ENCODE measurements around the gene ZSWIM3.

The ZSWIM3 gene

DNA sequence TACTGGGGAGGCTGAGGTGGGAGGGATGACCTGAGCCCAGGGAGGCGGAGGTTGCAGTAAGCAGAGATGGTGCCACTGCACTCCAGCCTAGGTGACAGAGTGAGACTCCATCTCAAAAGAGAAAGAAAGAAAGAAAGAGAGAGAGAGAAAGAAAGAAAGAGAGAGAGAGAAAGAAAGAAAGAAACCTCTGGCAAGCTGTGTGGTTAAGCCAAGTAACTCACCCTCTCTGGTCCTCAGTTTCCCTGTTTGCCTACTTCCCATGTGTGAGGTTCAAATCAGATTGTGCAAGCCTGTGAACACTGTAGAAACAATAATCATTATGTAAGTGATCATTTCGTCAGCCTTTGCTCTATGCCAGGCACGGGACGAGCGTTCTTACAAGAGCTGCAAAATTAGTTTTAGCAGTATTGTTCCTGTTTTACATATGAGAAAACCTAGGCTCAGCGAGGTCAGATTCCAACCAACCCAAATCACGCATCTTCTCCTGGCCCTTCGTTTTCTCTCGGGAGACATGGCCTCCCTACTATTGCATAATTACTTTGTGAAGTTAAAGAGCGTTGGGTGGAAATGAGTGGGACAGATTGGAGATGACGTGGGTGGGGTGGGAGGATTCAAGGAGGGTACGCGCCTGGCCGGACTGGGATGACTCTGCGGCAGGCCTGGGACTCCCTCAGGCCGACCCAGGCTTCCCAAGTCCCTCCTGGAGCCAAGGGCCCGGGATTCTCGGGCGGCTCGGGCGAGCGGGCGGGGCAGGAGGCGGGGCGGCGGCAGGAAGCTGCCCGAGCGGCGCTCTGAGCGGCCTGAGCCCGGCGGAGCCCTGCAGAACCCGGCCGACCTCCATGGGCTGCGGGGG, 24.2 kb upstream of the ZSWIM3 start, which contains the start of gene SNX21:
Gene SNX21 (plus strand): TSS at position 770 of the 853 bp plus-strand sequence. CDS start 121 bp downstream, outside the sequence.
- DNase-seq = peak; percentile 65

DNA sequence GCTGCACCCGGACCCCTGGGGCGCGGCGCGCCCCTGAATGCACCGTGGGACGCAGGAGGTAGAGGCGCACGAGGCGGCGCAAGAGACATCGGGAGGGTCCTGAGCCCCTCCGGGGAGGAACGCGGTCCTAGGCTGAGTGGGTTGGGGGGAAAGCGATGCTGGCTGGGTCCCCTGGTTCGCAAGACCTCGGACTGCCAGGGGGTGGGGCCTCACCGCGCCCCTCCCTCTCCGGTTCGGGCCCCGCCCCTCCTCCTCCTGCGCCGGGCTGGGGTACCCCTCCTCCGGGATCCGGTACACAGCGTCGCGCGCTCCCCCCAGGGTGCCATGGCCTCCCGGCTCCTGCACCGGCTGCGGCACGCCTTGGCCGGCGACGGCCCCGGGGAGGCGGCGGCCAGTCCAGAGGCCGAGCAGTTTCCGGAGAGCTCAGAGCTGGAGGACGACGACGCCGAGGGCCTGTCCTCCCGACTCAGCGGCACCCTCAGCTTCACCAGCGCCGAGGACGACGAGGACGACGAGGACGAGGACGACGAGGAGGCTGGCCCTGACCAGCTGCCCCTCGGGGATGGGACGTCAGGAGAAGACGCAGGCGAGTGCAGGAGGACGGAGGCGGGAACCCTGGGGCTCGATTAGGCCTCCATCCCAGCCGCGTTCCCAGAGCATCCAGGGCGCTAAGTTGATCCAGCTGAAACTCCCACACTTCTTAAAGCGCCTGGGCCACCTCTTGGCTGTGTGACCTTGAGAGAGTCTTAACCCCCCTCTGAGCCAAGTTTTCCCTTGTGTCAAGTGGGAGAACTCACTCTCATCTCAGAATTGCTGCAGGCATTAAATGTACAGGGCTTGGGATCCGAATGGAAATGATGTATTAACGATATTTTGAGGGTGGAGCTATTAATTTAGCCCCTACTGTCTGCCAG, 23.3 kb upstream of the ZSWIM3 start:
- DNase-seq = no peak

DNA sequence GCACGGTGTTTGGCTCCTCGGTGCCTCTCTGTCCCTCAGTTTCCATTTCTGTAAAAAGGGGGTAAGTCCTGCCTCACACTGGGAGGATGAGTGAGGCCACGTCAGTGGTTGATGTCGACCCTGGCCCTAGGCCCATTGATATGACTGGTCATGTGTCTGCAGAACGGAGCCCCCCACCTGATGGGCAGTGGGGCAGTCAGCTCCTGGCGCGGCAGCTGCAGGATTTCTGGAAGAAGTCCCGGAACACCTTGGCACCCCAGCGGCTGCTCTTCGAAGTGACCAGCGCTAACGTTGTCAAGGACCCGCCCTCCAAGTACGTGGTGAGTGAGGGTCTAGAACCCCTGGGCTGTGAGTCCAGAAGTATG, 22.6 kb upstream of the ZSWIM3 start:
- DNase-seq = no peak

DNA sequence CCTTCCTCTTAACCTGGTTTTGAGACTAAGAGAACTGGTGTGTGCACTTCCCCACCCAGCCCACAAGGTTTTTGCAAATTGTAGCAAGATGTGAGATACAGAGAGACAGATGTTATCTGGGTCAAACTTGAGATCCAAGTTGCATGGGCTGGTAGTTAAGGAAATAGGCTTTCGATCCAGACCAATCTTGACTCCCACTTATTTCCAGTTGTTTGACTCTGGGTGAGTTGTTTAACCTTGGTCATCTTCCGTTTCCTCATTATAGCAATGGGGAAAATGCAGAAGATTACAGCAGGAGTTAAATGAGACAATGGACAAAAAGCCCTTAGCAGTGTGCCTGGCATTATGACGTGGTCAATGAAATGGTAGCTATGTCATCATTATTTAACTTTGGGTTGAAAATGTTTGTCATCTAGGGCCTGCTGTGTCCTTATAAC, 22.1 kb upstream of the ZSWIM3 start:
- DNase-seq = no peak

DNA sequence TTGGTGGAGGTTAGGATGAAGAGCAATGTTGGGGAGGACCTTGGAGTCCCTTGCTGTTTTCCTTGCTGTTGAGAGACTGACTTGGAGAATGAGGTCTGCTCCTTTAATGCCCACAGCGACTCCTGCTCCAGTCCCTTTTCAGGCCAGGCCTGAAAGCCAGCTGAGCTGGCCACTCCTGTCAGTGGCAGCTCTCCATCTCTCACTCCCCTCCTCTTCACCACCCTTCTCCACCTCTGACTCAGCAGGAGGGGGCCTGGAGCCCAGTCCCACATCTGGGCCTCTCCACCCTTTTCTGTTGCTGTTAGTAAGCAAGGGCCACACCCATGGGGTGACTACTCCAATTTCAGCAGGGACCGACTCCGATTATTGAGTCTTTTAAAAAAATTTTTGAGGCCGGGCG, 21.6 kb upstream of the ZSWIM3 start:
- no peak for DNase-seq

DNA sequence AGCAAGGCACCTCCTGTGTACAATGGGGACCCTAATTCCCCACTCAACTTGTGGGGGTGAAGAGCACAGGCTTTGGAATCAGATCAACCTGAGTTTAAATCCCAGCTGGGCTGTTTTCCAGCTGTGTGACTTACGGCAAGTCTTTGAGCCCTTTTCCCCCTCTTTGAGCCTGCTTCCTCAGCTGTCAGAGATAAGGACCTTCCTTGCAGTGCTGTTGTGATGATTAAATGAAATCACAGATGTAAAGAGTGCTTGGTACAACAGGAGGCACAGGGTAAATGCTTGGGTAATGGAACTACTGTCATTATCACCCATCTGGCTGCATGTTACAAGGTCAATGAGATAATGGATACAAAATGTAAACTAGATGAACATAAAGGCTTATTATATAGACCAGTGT, 20.6 kb upstream of the ZSWIM3 start:
- DNase-seq = peak; percentile 81

DNA sequence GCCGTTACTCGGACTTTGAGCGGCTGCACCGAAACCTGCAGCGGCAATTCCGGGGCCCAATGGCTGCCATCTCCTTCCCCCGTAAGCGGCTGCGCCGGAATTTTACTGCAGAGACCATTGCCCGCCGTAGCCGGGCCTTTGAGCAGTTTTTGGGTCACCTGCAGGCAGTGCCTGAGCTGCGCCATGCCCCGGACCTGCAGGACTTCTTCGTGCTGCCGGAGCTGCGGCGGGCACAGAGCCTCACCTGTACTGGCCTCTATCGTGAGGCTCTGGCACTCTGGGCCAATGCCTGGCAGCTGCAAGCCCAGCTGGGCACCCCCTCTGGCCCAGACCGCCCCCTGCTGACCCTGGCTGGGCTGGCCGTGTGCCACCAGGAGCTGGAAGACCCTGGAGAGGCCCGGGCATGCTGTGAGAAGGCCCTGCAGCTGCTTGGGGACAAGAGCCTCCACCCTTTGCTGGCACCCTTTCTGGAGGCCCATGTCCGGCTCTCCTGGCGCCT, 16.7 kb upstream of the ZSWIM3 start:
- DNase-seq = no peak

DNA sequence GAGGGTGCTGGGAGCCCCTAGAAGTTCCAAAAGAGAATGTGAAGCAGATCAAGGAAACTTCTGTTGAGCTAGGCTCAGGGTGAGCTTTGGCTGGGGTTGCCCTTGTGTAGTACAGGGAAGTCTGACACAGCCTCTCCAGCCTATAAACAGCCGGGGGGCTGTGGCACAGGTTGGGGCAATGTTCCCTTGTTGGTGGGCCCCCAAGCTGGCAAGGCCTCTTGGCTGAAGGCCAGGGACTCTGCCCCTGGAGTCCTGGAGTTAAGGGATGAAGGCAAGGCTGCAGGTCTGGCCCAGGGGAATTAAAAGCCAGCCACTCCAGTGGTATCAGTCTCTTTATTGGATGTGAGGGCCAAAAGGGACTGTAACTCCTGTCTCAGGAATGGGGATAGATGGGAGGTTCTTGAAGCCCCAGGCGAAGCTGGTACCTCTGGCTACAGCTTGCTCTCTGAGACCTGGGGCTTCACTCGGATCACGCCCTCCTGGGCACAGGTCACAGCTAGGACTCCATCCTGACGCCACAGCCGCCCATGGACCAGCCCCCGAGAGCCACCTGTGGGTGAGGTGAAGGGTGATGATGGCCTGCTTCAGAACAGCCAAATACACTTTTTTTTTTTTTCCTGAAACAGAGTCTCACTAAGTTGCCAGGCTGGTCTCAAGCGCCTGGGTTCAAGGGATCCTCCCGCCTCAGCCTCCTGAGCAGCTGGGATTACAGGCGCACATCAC, 15.8 kb upstream of the ZSWIM3 start:
- DNase-seq = no peak

DNA sequence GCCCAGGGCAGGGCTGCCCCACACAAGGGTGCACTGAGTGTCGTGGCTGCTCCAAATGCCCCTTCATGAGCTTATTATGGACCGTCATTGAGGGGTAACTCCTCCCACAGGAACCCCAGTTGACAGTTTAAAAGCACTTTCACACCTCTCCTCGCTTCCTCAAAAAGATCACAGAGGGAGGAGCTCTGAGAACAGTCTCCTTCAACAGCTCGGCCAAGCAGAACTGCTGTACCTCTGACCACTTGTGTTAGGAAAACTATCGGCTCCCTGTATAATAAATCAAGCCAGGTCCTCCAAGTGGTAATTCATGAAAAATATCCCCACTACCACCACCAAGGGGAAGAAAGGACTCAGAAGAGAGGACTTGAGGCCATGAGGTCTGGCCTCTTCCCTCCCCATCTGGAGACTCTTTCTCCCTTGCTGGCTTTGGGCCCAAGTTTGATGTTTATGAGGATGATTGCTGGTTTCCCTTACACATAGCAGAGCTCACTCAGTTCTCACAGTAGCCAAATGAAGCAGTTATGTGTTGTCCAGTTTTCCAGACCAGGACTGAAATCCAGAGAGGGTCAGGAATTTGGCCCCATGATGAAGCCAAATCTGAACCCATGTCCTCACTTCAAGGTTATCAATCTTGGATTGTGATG, 15.1 kb upstream of the ZSWIM3 start:
- DNase-seq = peak; percentile 40

DNA sequence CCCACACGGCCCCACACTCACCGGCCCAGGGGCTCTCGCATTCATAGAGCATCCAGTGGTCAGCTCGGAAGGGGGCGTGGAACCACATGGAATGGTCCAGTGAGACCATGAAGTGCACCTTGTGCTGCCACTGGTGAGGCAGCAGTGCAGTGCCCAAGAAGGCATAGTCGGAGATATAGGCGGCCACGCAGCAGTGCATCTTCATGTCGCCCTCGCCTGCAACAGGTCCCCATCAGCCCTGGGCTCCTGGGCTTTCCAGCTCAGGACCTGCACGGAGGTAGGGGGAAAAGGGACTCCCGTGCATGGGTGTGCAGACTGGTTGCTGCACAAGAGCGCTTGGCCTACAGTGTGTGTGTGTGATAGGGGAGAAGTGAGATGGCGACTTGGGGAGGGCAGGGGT, 13.9 kb upstream of the ZSWIM3 start:
- DNase-seq = no peak

DNA sequence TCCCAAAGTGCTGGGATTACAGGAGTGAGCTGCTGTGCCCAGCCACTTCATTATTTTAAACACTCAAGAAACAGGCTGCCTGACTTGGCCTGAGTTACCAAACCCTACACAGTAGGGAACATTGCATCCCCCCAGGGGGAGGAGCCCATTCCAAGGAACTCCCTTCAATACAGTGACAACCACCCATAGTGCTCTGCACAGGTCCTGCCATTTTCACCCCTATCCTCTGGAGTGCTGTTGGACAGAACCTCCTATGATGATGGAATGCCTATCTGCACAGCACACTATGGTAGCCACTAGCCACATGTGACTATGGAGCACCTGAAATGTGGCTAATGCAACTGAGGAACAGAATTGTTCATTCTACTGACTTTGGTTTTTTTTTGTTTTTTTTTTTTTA, 12.0 kb upstream of the ZSWIM3 start:
- DNase-seq = no peak

DNA sequence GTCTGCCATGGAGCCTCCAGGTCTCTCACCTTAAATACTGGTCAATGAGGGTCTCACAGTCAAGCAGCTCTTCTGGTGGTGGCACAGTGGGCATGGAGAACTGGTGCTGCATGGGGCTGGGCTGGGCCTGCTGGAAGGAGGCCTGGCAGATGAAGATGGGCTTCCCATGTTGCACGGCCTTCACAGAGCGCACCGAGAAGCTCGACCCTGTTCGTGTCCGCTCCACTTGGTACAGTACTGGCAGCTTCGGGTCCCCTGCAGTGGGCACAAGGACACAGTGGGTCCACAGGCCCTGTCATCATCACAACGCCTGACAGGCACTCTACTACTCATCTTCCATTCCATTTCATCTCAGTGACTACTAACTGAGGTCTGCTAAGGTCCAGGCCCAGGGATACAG, 9.0 kb upstream of the ZSWIM3 start:
- DNase-seq = no peak

DNA sequence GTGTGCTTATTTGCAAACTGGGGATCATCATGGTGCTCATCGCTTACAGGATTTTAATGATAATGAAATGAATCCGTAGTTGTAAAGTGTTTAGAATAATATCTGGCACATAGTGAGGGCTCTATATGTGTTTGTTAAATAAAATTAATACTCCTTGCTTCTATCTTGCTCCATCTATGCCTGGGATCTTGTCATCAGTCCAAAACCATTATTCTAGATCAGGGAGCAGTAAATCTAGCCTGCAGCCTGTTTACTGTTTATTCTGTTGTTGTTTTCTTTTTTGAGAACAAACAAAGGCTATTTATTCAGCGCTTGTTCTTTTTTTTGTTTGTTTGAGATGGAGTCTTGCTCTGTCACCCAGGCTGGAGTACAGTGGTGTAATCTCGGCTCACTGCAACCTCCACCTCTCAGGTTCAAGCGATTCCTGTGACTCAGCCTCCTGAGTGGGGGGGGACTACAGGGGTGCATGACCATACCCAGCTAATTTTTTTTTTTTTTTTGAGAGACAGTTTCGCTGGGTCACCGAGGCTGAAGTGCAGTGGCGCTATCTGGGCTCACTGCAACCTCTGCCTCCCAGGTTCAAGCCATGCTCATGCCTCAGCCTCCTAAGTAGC, 8.3 kb upstream of the ZSWIM3 start:
- no peak for DNase-seq

DNA sequence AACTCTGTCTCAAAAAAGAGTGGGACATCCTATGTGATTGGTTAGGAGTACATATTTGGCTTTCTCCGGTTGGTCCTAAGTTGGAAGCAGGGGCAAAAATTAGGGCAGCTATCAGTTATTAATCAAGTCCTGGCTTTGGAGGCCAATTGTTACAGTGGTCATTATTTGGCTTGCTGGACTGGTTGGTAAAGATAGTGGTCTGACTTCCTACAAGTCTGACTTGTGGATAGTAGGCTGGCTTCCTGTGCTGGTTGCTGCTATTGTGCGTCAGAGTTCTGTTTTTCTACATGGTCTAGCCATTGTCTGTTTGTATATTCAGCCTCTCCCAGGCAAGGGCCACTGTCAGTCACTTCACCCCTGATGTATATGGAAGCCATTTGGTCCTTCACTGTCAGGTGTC, 7.2 kb upstream of the ZSWIM3 start:
- no peak for DNase-seq

DNA sequence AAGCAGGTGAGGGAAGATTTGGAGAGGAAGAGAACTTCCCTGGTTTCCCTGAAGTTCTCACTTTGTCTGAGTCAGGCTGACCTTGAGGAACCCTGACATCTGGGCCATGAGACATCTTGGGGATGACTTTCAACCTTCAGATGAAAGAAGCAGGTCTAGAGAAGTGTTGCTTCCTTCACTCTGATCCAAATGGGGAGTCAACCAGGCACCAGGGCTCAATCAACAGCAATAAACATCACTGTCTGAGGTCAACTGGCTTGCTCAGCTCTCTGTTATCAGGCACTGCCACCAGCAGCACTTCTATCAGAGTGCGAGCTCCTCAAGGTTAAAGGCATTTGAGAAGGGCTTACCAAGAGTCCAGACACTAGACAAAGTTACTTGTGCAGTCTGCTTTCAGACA, 6.5 kb upstream of the ZSWIM3 start:
- DNase-seq = no peak

DNA sequence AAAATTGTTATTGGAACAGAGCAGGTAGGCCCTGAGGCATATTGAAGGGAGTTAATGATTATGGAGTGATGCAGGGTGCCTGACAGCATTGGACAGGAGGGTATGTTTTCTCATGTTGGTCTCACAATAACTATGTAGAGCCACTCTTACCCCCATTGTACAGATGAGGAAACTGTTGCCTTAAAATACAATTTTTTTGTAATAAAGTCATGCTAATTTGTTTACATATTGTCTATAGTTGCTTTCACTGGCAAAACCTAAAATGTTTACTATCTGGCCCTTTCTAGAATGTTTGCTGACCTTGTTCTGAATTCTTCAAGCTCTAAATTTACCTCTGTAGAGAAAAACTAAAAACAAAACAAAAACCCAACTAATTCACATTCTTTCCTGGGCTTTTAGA, 5.9 kb upstream of the ZSWIM3 start:
- DNase-seq = no peak

DNA sequence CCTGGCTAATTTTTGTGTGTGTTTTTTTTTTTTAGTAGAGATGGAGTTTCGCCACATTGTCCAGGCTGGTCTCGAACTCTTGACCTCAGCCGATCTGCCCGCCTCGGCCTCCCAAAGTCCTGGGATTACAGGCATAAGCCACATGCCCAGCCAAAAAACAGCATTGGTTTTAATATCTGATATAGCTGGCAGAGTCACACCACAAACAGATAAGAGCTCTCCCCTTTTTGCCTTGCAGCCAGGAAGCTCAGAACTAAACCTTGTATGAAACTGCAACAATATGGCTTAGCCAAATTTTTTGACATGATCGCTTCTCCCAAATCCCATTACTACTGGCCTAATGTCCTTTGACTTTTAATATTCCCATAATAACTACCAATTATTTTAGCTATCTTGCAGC, 5.1 kb upstream of the ZSWIM3 start:
- no peak for DNase-seq

DNA sequence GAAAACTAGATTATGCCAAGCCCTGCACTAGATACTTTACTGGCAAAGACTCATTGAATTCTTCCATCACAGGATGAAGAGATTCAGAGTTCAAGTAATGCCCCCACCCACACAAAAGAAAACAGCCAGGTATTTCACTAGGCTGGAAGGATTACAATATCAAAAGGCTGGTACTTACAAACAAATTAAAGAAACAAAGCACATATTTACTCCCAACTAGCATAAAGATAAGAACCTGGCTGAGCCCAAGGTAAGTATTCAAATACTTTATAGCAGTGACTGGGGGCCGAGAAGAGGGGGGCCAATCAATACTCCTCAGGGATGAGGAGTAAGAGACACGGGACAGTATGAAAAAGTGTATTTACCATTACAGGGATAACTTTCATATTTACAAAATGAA, 3.9 kb upstream of the ZSWIM3 start:
- DNase-seq = no peak

DNA sequence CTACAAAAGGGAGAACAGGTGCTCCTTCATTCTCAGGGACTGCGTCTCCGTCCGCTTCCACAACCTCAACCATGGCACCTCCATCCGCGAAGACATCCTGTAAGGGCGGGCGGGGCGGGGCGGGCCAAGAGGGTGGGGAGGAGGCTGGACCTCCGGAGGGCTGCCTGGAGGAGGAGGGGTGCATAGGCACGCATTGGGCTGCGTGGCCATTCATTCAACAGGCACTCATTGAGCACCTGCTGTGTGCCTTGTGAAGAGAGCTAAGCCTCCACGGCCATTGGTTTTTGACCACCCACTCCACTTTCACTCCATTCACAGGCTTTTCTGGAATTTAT, 435 bp downstream of the ZSWIM3 start:
- DNase-seq = no peak

DNA sequence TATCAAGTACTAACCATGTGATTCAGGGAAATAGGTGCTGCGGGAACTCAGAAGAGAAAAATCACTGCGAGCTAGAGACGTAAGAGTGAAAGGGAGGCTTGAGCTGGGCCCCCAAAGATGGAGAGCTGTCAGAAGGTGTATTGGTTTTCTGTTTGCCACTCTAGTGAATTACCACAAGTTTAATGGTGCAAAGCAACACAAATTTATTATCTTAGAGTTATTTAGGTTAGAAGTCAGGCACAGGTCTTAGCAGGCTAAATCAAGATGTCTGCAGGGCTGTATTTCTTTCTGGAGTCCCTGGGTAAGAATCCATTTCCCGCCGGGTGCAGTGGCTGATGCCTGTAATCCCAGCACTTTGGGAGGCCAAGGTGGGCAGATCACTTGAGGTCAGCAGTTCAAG, 2.5 kb downstream of the ZSWIM3 start:
- no peak for DNase-seq

DNA sequence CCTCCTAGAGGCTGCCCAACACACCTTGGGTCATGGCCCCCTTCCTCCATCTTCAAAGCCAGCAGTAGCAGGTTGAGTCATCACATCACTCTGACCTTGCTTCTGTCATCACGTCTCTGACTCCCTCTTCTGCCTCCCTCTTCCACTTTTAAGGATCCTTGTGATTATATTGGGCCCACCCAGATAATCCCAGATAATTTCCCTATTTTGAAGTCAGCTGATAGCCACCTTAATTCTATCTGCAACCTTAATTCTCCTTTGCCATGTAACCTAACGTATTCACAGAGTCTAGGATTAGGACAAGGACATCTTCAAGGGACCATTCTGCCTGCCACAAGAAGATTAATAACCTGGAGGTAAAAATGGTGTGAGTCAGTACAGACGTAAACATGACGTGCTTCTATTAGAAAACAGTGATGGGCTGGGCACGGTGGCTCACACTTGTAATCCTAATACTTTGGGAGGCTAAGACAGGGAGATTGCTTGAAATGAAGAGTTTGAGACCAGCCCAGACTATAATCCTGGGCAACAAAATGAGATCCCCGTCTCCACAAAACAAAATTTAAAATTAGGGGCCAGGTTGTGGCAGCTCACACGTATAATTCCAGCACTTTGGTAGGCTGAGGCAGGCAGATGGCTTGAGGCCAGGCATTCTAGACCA, 3.3 kb downstream of the ZSWIM3 start:
- no peak for DNase-seq
